Hematopoietic multipotent progenitor cell treated with erythropoietin and hydrocortisone succinate and interleukin-3 and kit ligand, for 4 days (in vitro differentiated cells): ENCODE data around the gene PLEKHO1.
"Not testable (repeated sequence)": the region's sequence is repeated elsewhere in the genome, so short reads cannot be mapped to it uniquely, and the experiment has no call there.

ENCODE experiments used
- DNase-seq: peaks from one replicate; pipeline ENCODE4 v3.0.0-alpha.2; 2015

PLEKHO1 gene

GRCh38 chr1:150176593-150176992, 26.9 kb downstream of the PLEKHO1 start:
- no peak for DNase-seq

- no peak for DNase-seq
These were observed 28.8 kb downstream of the PLEKHO1 start for GRCh38 chr1:150178548-150178947.

GRCh38 chr1:150179867-150180266, 30.2 kb downstream of the PLEKHO1 start:
- no peak for DNase-seq

DNA sequence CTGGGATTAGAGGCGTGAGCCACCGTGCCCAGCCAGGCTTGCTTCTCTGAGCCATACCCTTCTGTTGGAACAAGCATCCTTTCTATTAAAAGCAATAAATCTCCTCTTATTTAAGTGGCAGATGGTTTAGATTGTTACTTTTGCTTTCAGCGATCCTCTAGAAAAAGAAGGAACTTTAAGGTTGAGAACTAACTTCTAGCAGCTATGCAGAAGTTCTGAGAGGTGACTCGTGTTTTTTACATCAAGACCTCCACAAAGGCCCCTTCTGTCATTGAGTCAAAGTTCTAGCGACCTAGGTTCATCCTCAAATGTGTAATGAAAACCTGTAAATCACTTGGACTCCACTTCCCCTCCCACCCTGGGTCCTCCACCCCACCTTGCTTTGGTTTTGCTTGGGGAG, 30.8 kb downstream of the PLEKHO1 start:
- no peak for DNase-seq

DNA sequence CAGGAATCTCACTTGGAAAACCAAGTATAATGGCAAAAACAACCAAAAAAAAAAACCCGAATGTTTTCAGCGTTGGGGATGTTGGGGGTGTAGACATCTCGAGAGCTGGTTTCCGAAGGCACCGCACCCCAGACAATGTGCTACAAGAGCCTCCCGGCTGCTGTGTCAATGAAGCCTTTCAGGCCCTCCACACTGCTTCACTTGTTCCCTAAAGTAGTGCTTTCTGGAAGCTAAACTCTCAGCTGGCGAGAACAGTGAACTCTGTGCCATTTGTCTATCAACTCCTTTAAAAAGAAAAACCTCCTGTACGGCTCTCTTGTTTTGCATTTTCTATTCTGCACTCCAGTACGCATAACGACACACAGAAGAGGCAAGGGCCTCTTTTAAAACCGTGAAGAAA, 32.5 kb downstream of the PLEKHO1 start:
- no peak for DNase-seq

- no peak for DNase-seq
These were observed 33.3 kb downstream of the PLEKHO1 start for GRCh38 chr1:150183061-150183460.

GRCh38 chr1:150185481-150185880, 35.8 kb downstream of the PLEKHO1 start:
- no peak for DNase-seq

- not testable (repeated sequence) for DNase-seq
These were observed 36.7 kb downstream of the PLEKHO1 start for GRCh38 chr1:150186438-150186788.

GRCh38 chr1:150186789-150187559, 37.3 kb downstream of the PLEKHO1 start:
- peak; percentile 84 for DNase-seq

DNA sequence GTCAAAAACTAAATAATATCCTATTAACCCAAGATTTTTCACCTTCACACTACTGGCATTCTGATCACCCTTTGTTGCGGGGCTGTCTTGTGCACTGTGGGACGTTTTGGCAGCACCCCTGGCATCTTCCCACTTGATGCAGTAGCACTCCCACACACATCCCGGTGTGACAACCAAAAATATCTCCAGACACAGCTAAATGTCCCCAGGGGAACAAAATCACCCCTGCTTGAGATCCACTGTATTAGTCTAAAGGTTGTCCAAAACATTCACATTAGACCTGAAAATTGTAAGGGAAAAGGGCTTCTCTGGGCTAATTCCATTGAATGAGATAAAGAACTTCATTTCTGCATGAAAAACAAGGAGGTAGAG, 37.8 kb downstream of the PLEKHO1 start:
- no peak for DNase-seq

GRCh38 chr1:150192012-150192411, 42.3 kb downstream of the PLEKHO1 start:
- DNase-seq: no peak

DNA sequence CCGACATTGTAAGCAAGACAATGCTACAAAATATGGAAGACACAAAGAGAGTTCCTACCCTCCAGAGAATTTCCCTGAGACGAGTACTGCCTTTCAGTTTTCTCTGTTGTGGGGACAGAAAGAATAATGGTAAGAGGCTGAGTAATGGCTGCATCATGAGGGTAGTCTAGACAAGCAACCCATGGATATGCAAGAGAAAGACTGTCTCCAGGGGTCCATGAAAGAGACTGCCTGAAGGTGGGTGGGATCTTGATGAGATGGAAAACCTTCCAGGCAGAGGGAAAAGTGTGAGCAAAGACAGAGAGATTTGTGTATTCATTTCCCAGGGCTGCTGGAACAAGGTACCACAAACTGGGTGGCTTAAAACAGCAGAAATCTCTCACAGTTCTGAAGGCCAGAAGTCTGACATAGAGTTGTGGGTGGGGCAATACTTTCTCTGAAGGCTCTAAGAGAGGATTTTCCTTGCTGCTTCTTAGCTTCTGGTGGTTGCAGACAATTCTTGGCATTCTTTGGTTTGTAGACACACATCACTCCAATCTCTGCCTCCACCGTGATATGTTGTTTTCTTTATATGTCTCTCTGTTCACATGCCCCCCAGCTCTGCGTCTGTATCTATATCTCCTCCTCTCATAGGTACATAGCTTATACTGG, 44.8 kb downstream of the PLEKHO1 start:
- DNase-seq: no peak

- no peak for DNase-seq
These were observed 46.7 kb downstream of the PLEKHO1 start for GRCh38 chr1:150196417-150196816.

DNA sequence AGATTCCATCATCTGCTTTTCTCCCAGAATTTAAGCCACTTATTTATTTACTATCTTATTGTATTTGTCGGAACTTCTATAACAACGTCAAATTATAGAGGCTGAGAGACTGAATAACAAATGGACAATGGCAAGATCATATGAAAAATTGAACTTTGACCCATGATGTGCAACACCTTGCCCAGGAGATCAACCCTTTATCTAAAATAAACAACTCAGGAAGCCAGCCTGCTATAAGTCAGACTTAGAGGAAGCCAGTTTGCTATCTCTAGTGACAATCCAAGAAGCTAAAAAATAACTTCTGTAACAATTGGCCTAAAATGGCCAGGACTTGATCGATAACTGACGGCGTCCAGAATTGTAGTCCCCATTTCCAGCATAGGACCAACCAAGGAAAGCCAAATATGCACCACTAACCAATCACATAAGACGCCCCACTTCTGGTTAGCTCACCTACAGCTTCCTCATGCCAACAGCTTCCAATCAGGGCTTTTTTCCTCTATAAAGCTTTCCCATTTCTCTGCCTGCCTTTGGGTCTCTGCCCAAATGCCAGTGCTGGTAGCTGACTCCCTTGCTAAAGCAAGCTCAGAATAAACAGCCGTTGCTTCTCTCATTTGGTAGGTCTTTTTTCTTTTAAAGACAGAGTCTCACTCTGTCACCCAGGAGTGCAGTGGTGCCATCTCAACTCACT, 57.7 kb downstream of the PLEKHO1 start:
- DNase-seq: no peak

DNA sequence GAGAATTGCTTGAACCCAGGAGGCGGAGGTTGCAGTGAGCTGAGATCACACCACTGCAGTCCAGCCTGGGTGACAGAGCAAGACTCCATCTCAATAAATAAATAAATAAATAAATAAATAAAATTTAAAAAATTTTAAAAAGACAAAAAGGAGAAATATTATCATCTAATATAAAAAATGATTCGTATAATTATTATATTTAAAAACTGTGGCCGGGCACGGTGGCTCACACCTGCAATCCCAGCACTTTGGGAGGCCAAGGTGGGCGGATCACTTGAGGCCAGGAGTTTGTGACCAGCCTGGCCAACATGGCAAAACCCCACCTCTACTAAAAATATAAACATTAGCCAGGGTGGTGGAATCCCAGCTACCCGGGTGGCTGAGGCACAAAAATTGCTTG, 58.7 kb downstream of the PLEKHO1 start:
- DNase-seq: not testable (repeated sequence)
